ENCODE data around the gene MED12L. TPM values are rescaled to one million over a fixed set of nuclear protein-coding genes. Genes with fewer than 3 reads are reported as not detected.

The MED12L gene
- total RNA-seq, 1 experiment from 2014 or later, result 14.9 TPM

DNA sequence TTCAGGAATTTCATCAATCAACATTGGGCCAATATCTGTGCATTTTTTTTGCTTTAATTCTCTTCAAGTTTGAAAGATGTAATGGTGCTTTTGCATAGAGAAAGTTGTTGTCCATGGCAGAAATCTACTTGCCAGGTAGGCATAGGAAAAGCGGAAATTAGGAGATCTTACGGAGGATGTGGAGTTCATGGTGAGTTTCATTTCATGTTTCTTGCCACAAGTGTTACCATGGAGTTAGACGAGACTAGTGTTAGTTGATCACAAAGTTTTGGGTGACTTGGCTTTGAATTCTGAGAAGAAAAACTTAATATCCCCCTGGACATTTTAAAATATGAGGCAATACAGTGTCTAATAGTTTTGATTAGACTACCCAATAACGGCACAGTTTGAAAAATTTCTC lies 244.9 kb downstream of the MED12L start:
- Histone ChIP-seq H4K5ac (ENCODE audit: insufficient read length, low read depth, low read length) (no peak overlapping the region), H3K18ac (ENCODE audit: insufficient read length, low read depth, low read length) (no peak overlapping the region), H3K9ac (ENCODE audit: extremely low read depth, insufficient read length, low read length) (no peak overlapping the region), H3K23ac (ENCODE audit: insufficient read length, low read depth, low read length) (no peak overlapping the region), H3K9me3 (ENCODE audit: control insufficient read depth, low read depth, low read length) (no peaks in the 10 kb centered on the region), H2BK5ac (ENCODE audit: insufficient read length, low read length) (no peak overlapping the region), H3K56ac (ENCODE audit: insufficient read length, low read depth, low read length) (no peak overlapping the region), H3K4me2 (ENCODE audit: insufficient read depth, insufficient read length, low read length) (no peak overlapping the region), H3K14ac (ENCODE audit: insufficient read depth, low read length) (no peak overlapping the region), H3K79me2 (ENCODE audit: insufficient read depth, low read length) (no peaks in the 10 kb centered on the region), H3K4ac (ENCODE audit: low read depth, low read length) (no peak overlapping the region), H3K4me1 (ENCODE audit: insufficient read depth, low read length) (no peaks in the 10 kb centered on the region), H2AK5ac (ENCODE audit: insufficient read length, low read length) (no peak overlapping the region), H4K20me1 (ENCODE audit: control insufficient read depth, insufficient read depth, insufficient read length) (no peaks in the 10 kb centered on the region), H3K27me3 (ENCODE audit: insufficient read depth, low read length) (no peaks in the 10 kb centered on the region), H2BK20ac (ENCODE audit: low read depth, low read length, poor library complexity, severe bottlenecking) (no peak overlapping the region), H4K8ac (replicated peaks; ENCODE audit: insufficient read length, low read depth, low read length) (no peak overlapping the region), H4K91ac (ENCODE audit: insufficient read length, low read depth, low read length) (no peak overlapping the region), H2BK120ac (ENCODE audit: low read depth, low read length, poor library complexity, severe bottlenecking) (no peak overlapping the region), H3K23me2 (ENCODE audit: insufficient read length, low read depth, low read length, poor library complexity, severe bottlenecking) (no peaks in the 10 kb centered on the region), H2BK15ac (ENCODE audit: low read depth, low read length) (no peak overlapping the region), H2BK12ac (ENCODE audit: insufficient read length, low read depth, low read length) (no peak overlapping the region), H3K79me1 (ENCODE audit: insufficient read depth, low read depth, low read length, poor library complexity, severe bottlenecking) (no peaks in the 10 kb centered on the region), H3K27ac (ENCODE audit: insufficient read length, low read depth, low read length) (no peak overlapping the region), H3T11ph (ENCODE audit: low read length) (no peak overlapping the region), H2AFZ (ENCODE audit: low read length) (no peak overlapping the region)
- H3K36me3 Mint-ChIP-seq (ENCODE audit: insufficient read depth in 1 of 3, low read depth in 3 of 3), result no peaks in the 10 kb centered on the region
- no CpG with 5 or more reads among the region's 4 CpGs for WGBS (ENCODE audit: extremely low coverage, insufficient read length, low lambda C conversion rate)
- TF ChIP-seq, protein P1, sequence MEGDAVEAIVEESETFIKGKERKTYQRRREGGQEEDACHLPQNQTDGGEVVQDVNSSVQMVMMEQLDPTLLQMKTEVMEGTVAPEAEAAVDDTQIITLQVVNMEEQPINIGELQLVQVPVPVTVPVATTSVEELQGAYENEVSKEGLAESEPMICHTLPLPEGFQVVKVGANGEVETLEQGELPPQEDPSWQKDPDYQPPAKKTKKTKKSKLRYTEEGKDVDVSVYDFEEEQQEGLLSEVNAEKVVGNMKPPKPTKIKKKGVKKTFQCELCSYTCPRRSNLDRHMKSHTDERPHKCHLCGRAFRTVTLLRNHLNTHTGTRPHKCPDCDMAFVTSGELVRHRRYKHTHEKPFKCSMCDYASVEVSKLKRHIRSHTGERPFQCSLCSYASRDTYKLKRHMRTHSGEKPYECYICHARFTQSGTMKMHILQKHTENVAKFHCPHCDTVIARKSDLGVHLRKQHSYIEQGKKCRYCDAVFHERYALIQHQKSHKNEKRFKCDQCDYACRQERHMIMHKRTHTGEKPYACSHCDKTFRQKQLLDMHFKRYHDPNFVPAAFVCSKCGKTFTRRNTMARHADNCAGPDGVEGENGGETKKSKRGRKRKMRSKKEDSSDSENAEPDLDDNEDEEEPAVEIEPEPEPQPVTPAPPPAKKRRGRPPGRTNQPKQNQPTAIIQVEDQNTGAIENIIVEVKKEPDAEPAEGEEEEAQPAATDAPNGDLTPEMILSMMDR (conservative IDR thresholded peaks at IDR 0.05), result no peak
- no peak for DNase-seq
- H3K9me3 Mint-ChIP-seq, result no peaks in the 10 kb centered on the region
- 0 out of 7 replicates have a peak overlapping the region, but pooled peaks of 1 of the 3 experiments have one; percentile 16 for H3K27ac Mint-ChIP-seq
- no peak overlapping the region for H3K4me3 Mint-ChIP-seq
- peaks cover 2 to 8% of the 10 kb centered on the region in 2 experiments for H3K4me1 Mint-ChIP-seq
- no peaks in the 10 kb centered on the region for H3K27me3 Mint-ChIP-seq (ENCODE audit: low read depth)

Data from H9 (cell line).